PC-9 (cell line): ENCODE measurements around the gene MTCL1. TPM values are rescaled to one million over a fixed set of nuclear protein-coding genes. Genes with fewer than 3 reads are reported as not detected.

Source experiments
- BruUV-seq: library from RNA; stranded (reverse); fragments of 400-500 nt; replicated peaks from 2 replicates; lab custom pipeline; 2021; lab: Mats Ljungman, UMichigan
- CTCF ChIA-PET: fragments of 300-600 bp; sonication (Branson Sonifier 250); formaldehyde crosslinking; loops from one replicate; lab custom pipeline; 2022; ENCODE audit warnings: antibody characterized with exemption; lab: Charles Lee
- POLR2A ChIA-PET: fragments of 300-600 bp; sonication (Branson Sonifier 250); formaldehyde crosslinking; loops from one replicate; lab custom pipeline; 2022; ENCODE audit warnings: antibody characterized with exemption; ENCODE audit not compliant: unreplicated experiment; lab: Charles Lee
- DNase-seq, 2 experiments: peaks; one replicate each; pipeline versions ENCODE4 v3.0.0 to v3.0.0-alpha.2; 2015 to 2022; ENCODE audit warnings: mixed read lengths in 1 of 2
- H2AFZ ChIP-seq: fragments of 200-600 bp; sonication (generic); 2 replicates; pipeline ENCODE4 v1.8.1; 2017; ENCODE audit warnings: antibody characterized with exemption
- H3F3A ChIP-seq: fragments of 200-600 bp; sonication (generic); 2 replicates; pipeline ENCODE4 v1.8.1; 2017; ENCODE audit warnings: antibody characterized with exemption, mild to moderate bottlenecking, low read depth; ENCODE audit not compliant: insufficient read depth
- H3K27ac ChIP-seq: fragments of 200-600 bp; sonication (generic); 2 replicates; pipeline ENCODE4 v1.6.1; 2016; ENCODE audit warnings: mixed run types
- H3K27me3 ChIP-seq: fragments of 200-600 bp; sonication (generic); 2 replicates; pipeline ENCODE4 v1.6.1; 2016; ENCODE audit warnings: low read depth, mixed run types; ENCODE audit not compliant: insufficient read depth
- H3K36me3 ChIP-seq: fragments of 200-600 bp; sonication (generic); 2 replicates; pipeline ENCODE4 v1.6.1; 2016; ENCODE audit warnings: low read depth, mixed run types
- H3K4me1 ChIP-seq: fragments of 200-600 bp; sonication (generic); replicated peaks from 2 replicates; pipeline ENCODE4 v1.6.1; 2016; ENCODE audit warnings: mixed run types; ENCODE audit not compliant: insufficient read depth
- H3K4me2 ChIP-seq: fragments of 200-600 bp; sonication (generic); 2 replicates; pipeline ENCODE4 v1.6.1; 2017; ENCODE audit warnings: mixed run types
- H3K4me3 ChIP-seq: fragments of 200-600 bp; sonication (generic); 2 replicates; pipeline ENCODE4 v1.6.1; 2016; ENCODE audit warnings: mixed run types
- H3K79me2 ChIP-seq: fragments of 200-600 bp; sonication (generic); 2 replicates; pipeline ENCODE4 v1.6.1; 2017; ENCODE audit warnings: low read depth, mixed run types
- H3K9me2 ChIP-seq: fragments of 200-600 bp; sonication (generic); 2 replicates; pipeline ENCODE4 v1.8.1; 2017; ENCODE audit warnings: mild to moderate bottlenecking; ENCODE audit not compliant: insufficient read depth
- H3K9me3 ChIP-seq: fragments of 200-600 bp; sonication (generic); 2 replicates; pipeline ENCODE4 v1.8.1; 2016; ENCODE audit warnings: low read depth; ENCODE audit not compliant: insufficient read depth
- H4K20me1 ChIP-seq: fragments of 200-600 bp; sonication (generic); 2 replicates; pipeline ENCODE4 v1.8.1; 2017; ENCODE audit not compliant: insufficient read depth
- EZH2 ChIP-seq: fragments of 200-600 bp; sonication (generic); IDR thresholded peaks from 2 replicates; pipeline ENCODE4 v1.8.0; 2017; ENCODE audit warnings: antibody characterized with exemption, low read depth
- intact Hi-C: fragments of 100-400 bp; cut with micrococcal nuclease; formaldehyde crosslinking; loops from one replicate; pipeline ENCODE4 v1.10.0; 2022; ENCODE audit not compliant: unreplicated experiment
- total RNA-seq: library from RNA; stranded (reverse); gene quantifications from 2 replicates; pipeline ENCODE4 v1.2.3, GENCODE V29; 2021
- TF ChIP-seq, protein P1 (sequence below): fragments of 200-600 bp; sonication (generic); conservative IDR thresholded peaks from 2 replicates; pipeline ENCODE4 v1.6.1; 2017; ENCODE audit warnings: mixed run types, antibody characterized with exemption, mild to moderate bottlenecking, moderate library complexity

Gene MTCL1
- total RNA-seq, 1 experiment from 2014 or later: 29.6 TPM

DNA sequence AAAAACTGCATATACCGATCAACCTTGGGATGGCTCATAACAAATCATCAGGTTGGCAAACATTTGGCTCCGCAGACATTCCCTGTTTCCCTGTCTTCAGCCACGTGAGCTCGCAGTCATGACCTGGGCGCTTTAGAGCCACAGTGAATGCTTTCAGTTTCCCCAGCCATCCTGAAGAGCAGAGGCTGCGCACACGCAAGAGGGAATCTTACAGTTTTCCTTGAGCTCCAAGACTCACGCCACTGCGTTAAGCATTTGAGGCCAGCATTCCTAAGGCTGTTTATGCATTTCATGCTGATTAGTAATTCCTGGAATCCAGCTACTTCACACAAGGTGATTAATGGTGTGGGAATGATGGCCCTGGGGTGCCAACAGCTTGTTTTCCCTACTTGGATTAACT, 95.1 kb downstream of the MTCL1 start:
- BruUV-seq: no TSS peak
- no peaks in the 10 kb centered on the region for H3K36me3 ChIP-seq
- H3K27me3 ChIP-seq: no peaks in the 10 kb centered on the region
- no peaks in the 10 kb centered on the region for H4K20me1 ChIP-seq
- TF ChIP-seq, protein P1, sequence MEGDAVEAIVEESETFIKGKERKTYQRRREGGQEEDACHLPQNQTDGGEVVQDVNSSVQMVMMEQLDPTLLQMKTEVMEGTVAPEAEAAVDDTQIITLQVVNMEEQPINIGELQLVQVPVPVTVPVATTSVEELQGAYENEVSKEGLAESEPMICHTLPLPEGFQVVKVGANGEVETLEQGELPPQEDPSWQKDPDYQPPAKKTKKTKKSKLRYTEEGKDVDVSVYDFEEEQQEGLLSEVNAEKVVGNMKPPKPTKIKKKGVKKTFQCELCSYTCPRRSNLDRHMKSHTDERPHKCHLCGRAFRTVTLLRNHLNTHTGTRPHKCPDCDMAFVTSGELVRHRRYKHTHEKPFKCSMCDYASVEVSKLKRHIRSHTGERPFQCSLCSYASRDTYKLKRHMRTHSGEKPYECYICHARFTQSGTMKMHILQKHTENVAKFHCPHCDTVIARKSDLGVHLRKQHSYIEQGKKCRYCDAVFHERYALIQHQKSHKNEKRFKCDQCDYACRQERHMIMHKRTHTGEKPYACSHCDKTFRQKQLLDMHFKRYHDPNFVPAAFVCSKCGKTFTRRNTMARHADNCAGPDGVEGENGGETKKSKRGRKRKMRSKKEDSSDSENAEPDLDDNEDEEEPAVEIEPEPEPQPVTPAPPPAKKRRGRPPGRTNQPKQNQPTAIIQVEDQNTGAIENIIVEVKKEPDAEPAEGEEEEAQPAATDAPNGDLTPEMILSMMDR: no peak
- no peak for TF ChIP-seq EZH2
- H2AFZ ChIP-seq: peak overlapping the region; percentile 36; the same call in 1 of the 2 replicates
- peak overlapping the region; percentile 97 for H3K27ac ChIP-seq
- H3K4me1 ChIP-seq: peaks cover 76% of the 10 kb centered on the region
- H3K9me2 ChIP-seq: no peaks in the 10 kb centered on the region
- POLR2A ChIA-PET: interaction anchor here (0.6 to 1.4 kb wide), 9 partner anchors 19 to 317 kb away, joined by 3 to 30 read pairs (median 8); no protein-coding TSS in a partner anchor
- peak overlapping the region; percentile 41; the same call in 1 of the 2 replicates for H3K4me3 ChIP-seq
- intact Hi-C loops: loop anchor here (1.0 to 2.0 kb wide), 6 partner anchors 59 to 148 kb away; no protein-coding TSS in a partner anchor
- H3K79me2 ChIP-seq: no peaks in the 10 kb centered on the region
- H3K4me2 ChIP-seq: peak overlapping the region; percentile 73
- H3F3A ChIP-seq: peaks cover 47% of the 10 kb centered on the region
- CTCF ChIA-PET: interaction anchor here (0.6 to 0.8 kb wide), 5 partner anchors 8 to 1200 kb away, joined by 3 to 6 read pairs (median 3); no protein-coding TSS in a partner anchor
- no peaks in the 10 kb centered on the region for H3K9me3 ChIP-seq
- peak; percentile 79 to 98 for DNase-seq

GRCh38 chr18:8800876-8801262, 95.5 kb downstream of the MTCL1 start:
- peak overlapping the region; percentile 55; the same call in 1 of the 2 replicates for H2AFZ ChIP-seq
- H3K27ac ChIP-seq: peak overlapping the region; percentile 97
- H3K4me3 ChIP-seq: no peak overlapping the region
- DNase-seq: peak in 1 of 2 experiments; percentile 44
- ChIA-PET CTCF (interaction anchor here (0.6 to 0.8 kb wide), 5 partner anchors 8 to 1200 kb away, joined by 3 to 6 read pairs (median 3); no protein-coding TSS in a partner anchor), POLR2A (interaction anchor here (0.6 to 1.4 kb wide), 8 partner anchors 40 to 316 kb away, joined by 3 to 30 read pairs (median 10); no protein-coding TSS in a partner anchor)
- peaks cover 47% of the 10 kb centered on the region for H3F3A ChIP-seq
- no peaks in the 10 kb centered on the region for H3K9me2 ChIP-seq
- H3K9me3 ChIP-seq: no peaks in the 10 kb centered on the region
- no peaks in the 10 kb centered on the region for H3K36me3 ChIP-seq
- no peaks in the 10 kb centered on the region for H3K79me2 ChIP-seq
- H3K4me1 ChIP-seq: peaks cover 72% of the 10 kb centered on the region
- intact Hi-C loops: loop anchor here (1.0 to 2.0 kb wide), 6 partner anchors 58 to 148 kb away; no protein-coding TSS in a partner anchor
- no peaks in the 10 kb centered on the region for H3K27me3 ChIP-seq
- peak overlapping the region; percentile 73 for H3K4me2 ChIP-seq
- TF ChIP-seq, protein P1: no peak
- TF ChIP-seq EZH2: no peak
- no TSS peak for BruUV-seq
- no peaks in the 10 kb centered on the region for H4K20me1 ChIP-seq

DNA sequence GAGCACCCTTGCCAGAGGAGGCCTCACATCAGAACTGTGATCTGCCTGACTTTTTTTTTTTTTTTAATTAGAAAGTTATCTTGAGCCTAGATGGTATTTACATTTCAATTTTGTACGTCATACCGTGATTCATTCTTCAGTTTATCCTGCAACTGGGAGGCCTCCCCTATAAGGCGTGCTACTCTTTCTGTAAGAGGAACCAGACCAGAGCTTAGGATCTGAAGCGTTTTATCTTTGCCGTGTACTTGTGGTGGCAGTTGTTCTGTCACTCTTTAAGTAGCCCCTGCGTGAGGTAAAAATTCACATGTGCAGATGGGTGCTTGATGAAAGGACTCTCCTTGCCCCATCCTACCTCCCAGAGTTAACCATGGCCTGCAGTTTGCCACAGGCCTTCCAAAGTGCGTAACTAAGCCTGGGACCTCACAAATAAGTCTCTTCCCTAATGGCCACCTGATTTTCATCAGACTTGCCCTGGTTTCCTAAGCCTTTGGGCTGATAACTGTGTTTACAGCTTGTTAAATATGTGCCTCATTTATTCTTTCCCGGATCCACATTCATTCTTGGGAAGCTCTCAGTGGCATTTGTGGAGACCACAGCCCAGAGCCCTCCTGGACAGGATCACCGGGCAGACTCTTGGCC, 96.0 kb downstream of the MTCL1 start:
- ChIA-PET POLR2A (interaction anchor here (0.7 to 1.4 kb wide), 2 partner anchors 97 to 300 kb away, joined by 16 to 28 read pairs; no protein-coding TSS in a partner anchor), CTCF (interaction anchor here (0.7 to 0.8 kb wide), 2 partner anchors 9 to 40 kb away, joined by 3 read pairs; no protein-coding TSS in a partner anchor)
- no peaks in the 10 kb centered on the region for H3K9me3 ChIP-seq
- H3K27me3 ChIP-seq: no peaks in the 10 kb centered on the region
- BruUV-seq: TSS peak; percentile 86
- peaks cover 67% of the 10 kb centered on the region for H3K4me1 ChIP-seq
- peak overlapping the region; percentile 73 for H3K4me2 ChIP-seq
- DNase-seq: peak in 1 of 2 experiments; percentile 87
- H3K4me3 ChIP-seq: no peak overlapping the region
- H3K9me2 ChIP-seq: no peaks in the 10 kb centered on the region
- intact Hi-C loops: loop anchor here (2.0 kb wide), 3 partner anchors 71 to 147 kb away; no protein-coding TSS in a partner anchor
- no peaks in the 10 kb centered on the region for H3K36me3 ChIP-seq
- no peaks in the 10 kb centered on the region for H3K79me2 ChIP-seq
- TF ChIP-seq, protein P1: no peak
- TF ChIP-seq EZH2: no peak
- H4K20me1 ChIP-seq: no peaks in the 10 kb centered on the region
- H3K27ac ChIP-seq: peak overlapping the region; percentile 97
- H2AFZ ChIP-seq: peak overlapping the region; percentile 55; the same call in 1 of the 2 replicates
- H3F3A ChIP-seq: peaks cover 46% of the 10 kb centered on the region
